ENCODE measurements around the gene TMPRSS6. TPM values are rescaled to one million over a fixed set of nuclear protein-coding genes. Genes with fewer than 3 reads are reported as not detected.

Gene TMPRSS6
- total and polyA plus RNA-seq, 2 of the 13 experiments (the other 11 are each of a cell fraction or from before 2014, with no cell fraction given): 4.2 to 4.8 TPM

GRCh38 chr22:37077802-37078448, 31.6 kb downstream of the TMPRSS6 start (continued):
- TF ChIP-seq HNF1A (IDR thresholded peaks at IDR 0.05; ENCODE audit: low read depth): no peak
- no peak for TF ChIP-seq HNF1A (CRISPR knock-in tag; IDR thresholded peaks at IDR 0.05; ENCODE audit: borderline replicate concordance)
- no peak for TF ChIP-seq ZEB1 (IDR thresholded peaks at IDR 0.05; ENCODE audit: insufficient replicate concordance, low read depth)
- TF ChIP-seq THRA (CRISPR knock-in tag; IDR thresholded peaks at IDR 0.05; ENCODE audit: borderline replicate concordance): no peak
- TF ChIP-seq NR0B2 (CRISPR knock-in tag; IDR thresholded peaks at IDR 0.05): no peak
- TF ChIP-seq CBX5 (CRISPR knock-in tag; IDR thresholded peaks at IDR 0.05; ENCODE audit: borderline replicate concordance): no peak
- TF ChIP-seq ZSCAN31 (CRISPR knock-in tag; IDR thresholded peaks at IDR 0.05; ENCODE audit: low read depth): no peak
- TF ChIP-seq MXD1 (CRISPR knock-in tag; IDR thresholded peaks at IDR 0.05): no peak
- TF ChIP-seq ZNF292 (CRISPR knock-in tag; IDR thresholded peaks at IDR 0.05; ENCODE audit: borderline replicate concordance, low read depth): no peak
- no peak for TF ChIP-seq ZNF746 (CRISPR knock-in tag; IDR thresholded peaks at IDR 0.05)
- no peak for TF ChIP-seq IKZF1 (IDR thresholded peaks at IDR 0.05)
- TF ChIP-seq ZNF574 (CRISPR knock-in tag; IDR thresholded peaks at IDR 0.05): no peak
- TF ChIP-seq ERF (CRISPR knock-in tag; IDR thresholded peaks at IDR 0.05): 0 out of 2 replicates have a peak, but pooled peaks have one; percentile 36
- no peak for TF ChIP-seq RBAK (CRISPR knock-in tag; IDR thresholded peaks at IDR 0.05)
- peak; percentile 87 for TF ChIP-seq CTCF (CRISPR knock-in tag; IDR thresholded peaks at IDR 0.05)
- peak; percentile 55 for TF ChIP-seq SALL1 (CRISPR knock-in tag; IDR thresholded peaks at IDR 0.05)
- peak; percentile 22; the same call in 1 of the 2 replicates for TF ChIP-seq KDM2A (CRISPR knock-in tag; IDR thresholded peaks at IDR 0.05; ENCODE audit: borderline replicate concordance, low read depth)
- TF ChIP-seq ZNF230 (CRISPR knock-in tag; IDR thresholded peaks at IDR 0.05): no peak
- peak; percentile 64 for TF ChIP-seq SMC3 (IDR thresholded peaks at IDR 0.05; ENCODE audit: low read length)
